Esophagus squamous epithelium (tissue), 5 donors: ENCODE measurements around the gene FER1L5. TPM values are rescaled to one million over a fixed set of nuclear protein-coding genes. Genes with fewer than 3 reads are reported as not detected.

Experiments
- DNase-seq: peaks from one replicate; lab custom pipeline; 2025; lab: John Stamatoyannopoulos, UW
- H3K27ac ChIP-seq, 4 donors: fragments of 200-600 bp; sonication (generic); one replicate each; pipeline ENCODE4 v1.5.1; 2016 to 2019; ENCODE audit warnings: mild to moderate bottlenecking in 1 of 4
- H3K27me3 ChIP-seq, 4 donors: fragments of 200-600 bp; sonication (generic); 1 replicate in 3 of 4; 2 replicates in 1 of 4; pipeline versions ENCODE4 v1.5.1 to v1.6.0; 2017 to 2021; ENCODE audit warnings: antibody characterized with exemption in 1 of 4
- H3K36me3 ChIP-seq, 3 donors: fragments of 200-600 bp; sonication (generic); one replicate each; pipeline ENCODE4 v1.5.1; 2016 to 2019
- H3K4me1 ChIP-seq, 3 donors: fragments of 200-600 bp; sonication (generic); one replicate each; pipeline ENCODE4 v1.5.1; 2017 to 2019
- H3K4me3 ChIP-seq, 4 donors: fragments of 200-600 bp; sonication (generic); 1 replicate in 3 of 4; 2 replicates in 1 of 4; pipeline ENCODE4 v1.5.1; 2016 to 2019; ENCODE audit warnings: mild to moderate bottlenecking in 2 of 4, moderate library complexity in 1 of 4
- H3K9me3 ChIP-seq, 3 donors: fragments of 200-600 bp; sonication (generic); one replicate each; pipeline ENCODE4 v1.5.1; 2016 to 2019
- POLR2A ChIP-seq, 4 donors: fragments of 450-650 bp; IDR thresholded peaks; one replicate each; pipeline ENCODE4 v1.6.1; 2017; ENCODE audit warnings: antibody characterized with exemption in 4 of 4, mild to moderate bottlenecking in 4 of 4, moderate library complexity in 3 of 4
- WGBS, 2 donors: methylation state at CpG; one replicate each; pipeline ENCODE4 v1.1.5; 2018; 5-methylcytosine and 5-hydroxymethylcytosine counted together
- intact Hi-C: fragments of 100-400 bp; cut with DNase I; formaldehyde crosslinking; loops from one replicate; pipeline ENCODE4 v1.15.0; 2022
- total RNA-seq, 4 donors: library from RNA; depleted of rRNA; stranded (reverse); fragments of >200 nt; gene quantifications; one replicate each; pipeline ENCODE4 v1.1.0, GENCODE V29; 2016
- TF ChIP-seq, protein P1 (sequence below), 6 experiments: fragments of 450-650 bp in 4 of 6; fragments of 200-600 bp in 2 of 6; sonication (generic) in 2 of 6; IDR thresholded peaks; one replicate each; pipeline ENCODE4 v1.5.1; 2016 to 2019; ENCODE audit warnings: antibody characterized with exemption in 6 of 6, mild to moderate bottlenecking in 4 of 6, moderate library complexity in 4 of 6
- donor health status: DM: yes; HTN: yes; CAD: no.

The FER1L5 gene
- total RNA-seq, 4 donors from 2014 or later = 0.13 to 0.19 TPM; not detected in 2

DNA sequence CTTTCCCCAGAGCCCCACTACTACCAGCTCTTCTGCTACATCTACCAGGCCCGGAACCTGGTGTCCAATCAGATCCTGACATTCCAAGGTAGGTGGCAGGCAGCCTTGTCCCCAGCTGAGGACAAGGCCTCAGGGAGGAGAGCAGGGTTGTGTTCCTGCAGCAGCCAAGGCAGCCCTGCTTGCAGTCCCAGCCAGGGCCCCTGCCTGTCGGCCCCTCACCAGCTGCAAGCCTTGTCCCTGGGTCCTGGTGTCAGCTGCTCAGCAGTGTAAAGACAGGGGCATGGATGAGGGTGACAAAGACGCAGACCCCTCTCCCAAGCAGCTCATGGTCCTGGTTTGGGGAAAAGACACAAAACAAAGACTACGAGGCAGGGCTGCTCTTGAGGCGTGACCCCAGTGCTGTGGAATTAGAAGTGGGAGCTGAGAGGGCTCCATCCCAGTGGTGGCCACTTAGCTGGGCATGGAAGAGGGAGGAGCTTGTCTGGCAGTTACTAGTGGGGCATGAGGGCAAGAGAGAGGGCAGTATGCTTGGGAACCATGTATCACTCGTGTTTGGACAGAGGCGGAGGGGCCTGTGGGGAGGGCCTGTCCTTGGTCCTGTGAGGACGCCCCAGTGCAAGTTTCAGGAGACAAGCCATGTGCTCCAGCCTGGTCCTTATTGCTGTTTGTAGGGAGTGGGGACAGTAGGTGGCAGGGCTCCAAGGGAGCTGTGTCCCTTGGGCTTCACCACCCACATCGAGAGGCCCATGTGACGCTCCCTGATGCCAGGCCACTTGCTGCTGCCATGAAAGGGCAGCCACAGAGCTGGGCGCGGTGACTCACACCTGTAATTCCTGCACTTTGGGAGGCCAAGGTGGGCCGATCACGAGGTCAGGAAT, 49.8 kb downstream of the FER1L5 start:
- Histone ChIP-seq H3K4me1 (peaks cover under 1 to 7% (median under 1%) of the 10 kb centered on the region in 3 donors), H3K36me3 (no peaks in the 10 kb centered on the region), H3K27ac (no peak overlapping the region), H3K4me3 (no peak overlapping the region), H3K27me3 (no peaks in the 10 kb centered on the region), H3K9me3 (no peaks in the 10 kb centered on the region)
- no peak for DNase-seq
- intact Hi-C loops = no loop called here
- WGBS, 2 donors = 86 to 92% methylated on average over 7 to 8 of the region's 14 CpGs
- TF ChIP-seq, protein P1, sequence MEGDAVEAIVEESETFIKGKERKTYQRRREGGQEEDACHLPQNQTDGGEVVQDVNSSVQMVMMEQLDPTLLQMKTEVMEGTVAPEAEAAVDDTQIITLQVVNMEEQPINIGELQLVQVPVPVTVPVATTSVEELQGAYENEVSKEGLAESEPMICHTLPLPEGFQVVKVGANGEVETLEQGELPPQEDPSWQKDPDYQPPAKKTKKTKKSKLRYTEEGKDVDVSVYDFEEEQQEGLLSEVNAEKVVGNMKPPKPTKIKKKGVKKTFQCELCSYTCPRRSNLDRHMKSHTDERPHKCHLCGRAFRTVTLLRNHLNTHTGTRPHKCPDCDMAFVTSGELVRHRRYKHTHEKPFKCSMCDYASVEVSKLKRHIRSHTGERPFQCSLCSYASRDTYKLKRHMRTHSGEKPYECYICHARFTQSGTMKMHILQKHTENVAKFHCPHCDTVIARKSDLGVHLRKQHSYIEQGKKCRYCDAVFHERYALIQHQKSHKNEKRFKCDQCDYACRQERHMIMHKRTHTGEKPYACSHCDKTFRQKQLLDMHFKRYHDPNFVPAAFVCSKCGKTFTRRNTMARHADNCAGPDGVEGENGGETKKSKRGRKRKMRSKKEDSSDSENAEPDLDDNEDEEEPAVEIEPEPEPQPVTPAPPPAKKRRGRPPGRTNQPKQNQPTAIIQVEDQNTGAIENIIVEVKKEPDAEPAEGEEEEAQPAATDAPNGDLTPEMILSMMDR (IDR thresholded peaks at IDR 0.05) = no peak
- no peak for TF ChIP-seq POLR2A (IDR thresholded peaks at IDR 0.05)

DNA sequence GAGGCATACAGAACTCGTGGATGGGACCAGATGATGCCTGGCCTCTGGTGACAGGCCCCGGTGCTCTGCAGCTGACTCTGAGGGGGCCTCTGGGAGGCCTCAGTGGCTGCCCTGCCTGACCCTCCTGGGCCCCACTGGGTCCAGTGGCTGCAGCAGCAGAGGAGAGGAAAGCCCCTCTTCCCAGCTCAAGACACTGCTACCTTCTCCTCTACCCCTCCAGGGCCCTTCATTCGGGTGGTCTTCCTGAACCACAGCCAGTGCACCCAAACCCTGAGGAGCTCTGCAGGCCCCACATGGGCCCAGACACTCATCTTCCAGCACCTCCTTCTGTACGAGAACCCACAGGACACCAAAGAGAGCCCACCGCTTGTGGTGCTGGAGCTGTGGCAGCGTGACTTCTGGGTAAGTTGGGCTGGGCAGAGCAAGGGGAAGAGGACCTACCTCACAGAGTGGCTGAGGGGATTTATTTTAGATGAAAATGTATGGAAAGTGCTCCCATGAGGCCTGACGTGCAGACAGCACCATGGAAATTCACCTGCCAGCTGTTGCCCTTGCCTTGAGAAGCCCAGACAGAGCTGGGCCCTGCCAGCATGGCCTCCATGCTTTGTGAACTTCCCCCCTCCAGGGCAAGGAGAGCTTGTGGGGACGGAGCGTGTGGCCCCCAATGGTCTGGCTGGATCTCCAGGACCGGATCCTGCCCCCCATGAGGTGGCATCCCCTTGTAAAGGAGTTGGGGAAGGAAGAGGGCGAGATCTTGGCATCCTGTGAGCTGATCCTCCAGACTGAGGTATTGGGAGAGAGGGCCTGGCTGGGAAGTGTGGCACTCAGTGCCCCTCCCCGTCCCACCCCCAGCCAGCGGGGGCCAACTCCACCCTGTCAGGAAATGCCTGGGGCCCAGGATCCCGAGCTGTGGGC, 51.0 kb downstream of the FER1L5 start:
- intact Hi-C loops = no loop called here
- 50 to 81% methylated on average over 3 to 8 of the region's 14 CpGs for WGBS, 2 donors
- Histone ChIP-seq H3K4me3 (no peak overlapping the region), H3K36me3 (no peaks in the 10 kb centered on the region), H3K27me3 (no peaks in the 10 kb centered on the region), H3K27ac (no peak overlapping the region), H3K4me1 (peaks cover 12 to 19% (median 12%) of the 10 kb centered on the region in 3 donors), H3K9me3 (no peaks in the 10 kb centered on the region)
- no peak for DNase-seq
- TF ChIP-seq POLR2A (IDR thresholded peaks at IDR 0.05) = no peak
- TF ChIP-seq, protein P1 (IDR thresholded peaks at IDR 0.05) = no peak

DNA sequence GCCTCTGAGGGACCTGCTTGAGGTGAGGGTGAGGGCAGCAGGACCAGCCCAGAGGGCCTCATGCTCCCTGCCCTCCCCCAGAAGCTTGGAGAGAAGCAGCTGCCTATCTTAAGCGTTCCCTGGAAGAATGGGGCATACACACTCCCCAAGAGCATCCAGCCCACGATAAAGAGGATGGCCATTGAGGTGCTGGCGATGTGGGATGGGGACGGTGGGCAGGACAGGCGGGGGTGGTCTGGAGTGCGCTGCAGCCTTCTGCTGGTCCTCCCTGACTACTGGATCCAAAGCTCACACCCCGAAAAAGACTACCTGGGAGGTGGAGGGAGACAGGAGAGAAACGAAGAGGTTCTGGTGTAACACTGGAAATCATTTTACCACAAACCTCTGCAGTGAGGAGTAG, 51.7 kb downstream of the FER1L5 start:
- Histone ChIP-seq H3K27ac (no peak overlapping the region), H3K9me3 (no peaks in the 10 kb centered on the region), H3K36me3 (no peaks in the 10 kb centered on the region), H3K4me3 (no peak overlapping the region), H3K27me3 (no peaks in the 10 kb centered on the region), H3K4me1 (peaks cover 13 to 25% (median 15%) of the 10 kb centered on the region in 3 donors)
- intact Hi-C loops = no loop called here
- TF ChIP-seq, protein P1 (IDR thresholded peaks at IDR 0.05) = no peak
- TF ChIP-seq POLR2A (IDR thresholded peaks at IDR 0.05) = no peak
- 80 to 95% methylated on average over 5 to 6 of the region's 8 CpGs for WGBS, 2 donors
- DNase-seq = no peak

DNA sequence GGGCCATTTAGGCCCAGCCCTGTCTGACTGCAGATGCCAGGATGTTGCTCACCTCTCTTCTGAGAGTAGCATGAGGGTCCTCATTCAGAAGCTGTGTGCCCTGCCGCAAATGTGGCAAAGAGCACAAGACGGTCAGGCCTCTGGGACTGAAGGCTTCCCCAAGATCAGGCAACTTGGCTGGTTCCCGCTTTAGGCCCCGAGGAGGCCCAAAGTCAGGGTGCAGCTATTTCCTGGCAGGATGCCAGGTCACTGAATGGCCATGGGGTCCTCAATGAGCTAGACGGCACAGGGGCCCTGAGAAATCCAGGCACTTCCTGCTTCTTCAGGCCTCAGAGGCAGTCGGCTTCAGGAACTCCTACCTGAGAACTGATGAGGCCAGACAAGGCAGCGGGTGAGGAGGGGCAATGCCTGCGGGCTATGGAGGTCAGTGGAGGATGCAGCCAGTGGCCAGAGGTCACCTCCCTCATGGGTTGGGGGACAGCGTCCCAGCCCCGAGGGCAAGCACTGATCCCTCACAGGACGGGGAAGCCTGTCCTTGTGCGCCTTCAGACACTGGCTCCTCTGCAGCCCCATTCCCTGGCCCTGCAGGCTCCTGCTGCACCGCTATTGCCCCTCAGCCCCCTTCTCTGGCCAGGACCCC, 52.4 kb downstream of the FER1L5 start:
- Histone ChIP-seq H3K9me3 (no peaks in the 10 kb centered on the region), H3K4me3 (no peak overlapping the region), H3K4me1 (peaks cover 13 to 25% (median 15%) of the 10 kb centered on the region in 3 donors), H3K27ac (no peak overlapping the region), H3K27me3 (no peaks in the 10 kb centered on the region), H3K36me3 (no peaks in the 10 kb centered on the region)
- no peak for DNase-seq
- TF ChIP-seq, protein P1 (IDR thresholded peaks at IDR 0.05) = no peak
- no peak for TF ChIP-seq POLR2A (IDR thresholded peaks at IDR 0.05)
- intact Hi-C loops = no loop called here
- 85% methylated on average over 6 of the region's 13 CpGs; no CpG with 5 or more reads in 1 of the 2 donors for WGBS, 2 donors
